DLD1 (cell line): Measurements from ENCODE around the gene GGT6.
"Not testable (repeated sequence)": the region's sequence is repeated elsewhere in the genome, so short reads cannot be mapped to it uniquely, and the experiment has no call there.

Experiments used
- in situ Hi-C: cut with HindIII; loops from 2 replicates; pipeline ENCODE4 v1.10.0; 2017; ENCODE audit warnings: low sequenced_read_pairs

GGT6 gene

GRCh38 chr17:4560421-4560820, at the start of gene GGT6:
GGT6 (minus strand) TSS chr17:4560577; CDS start chr17:4560521, 56 bp downstream.
- in situ Hi-C loops = no loop called here

GRCh38 chr17:4610162-4610561, 49.8 kb upstream of the GGT6 start:
- in situ Hi-C loops = no loop called here

- in situ Hi-C loops = no loop called here
Measured at GRCh38 chr17:4609761-4610160, 49.4 kb upstream of the GGT6 start.

- in situ Hi-C loops = no loop called here
Measured at GRCh38 chr17:4607773-4608187, 47.4 kb upstream of the GGT6 start.

- in situ Hi-C loops = no loop called here
Measured at GRCh38 chr17:4607261-4607741, 46.9 kb upstream of the GGT6 start.

GRCh38 chr17:4605826-4606225, 45.4 kb upstream of the GGT6 start:
- in situ Hi-C loops = no loop called here

- in situ Hi-C loops = not testable (repeated sequence)
Measured at GRCh38 chr17:4604736-4605135, 44.4 kb upstream of the GGT6 start.

GRCh38 chr17:4604111-4604644, 43.8 kb upstream of the GGT6 start:
- in situ Hi-C loops = no loop called here

GRCh38 chr17:4602041-4602440, 41.7 kb upstream of the GGT6 start:
- in situ Hi-C loops = no loop called here

GRCh38 chr17:4601326-4601725, 40.9 kb upstream of the GGT6 start:
- in situ Hi-C loops = no loop called here

- in situ Hi-C loops = no loop called here
Measured at GRCh38 chr17:4600563-4600962, 40.2 kb upstream of the GGT6 start.

- in situ Hi-C loops = no loop called here
Measured at GRCh38 chr17:4599505-4600281, 39.3 kb upstream of the GGT6 start.

GRCh38 chr17:4598776-4599504, 38.6 kb upstream of the GGT6 start:
- in situ Hi-C loops = no loop called here

- in situ Hi-C loops = no loop called here
Measured at GRCh38 chr17:4597975-4598374, 37.6 kb upstream of the GGT6 start.

- in situ Hi-C loops = no loop called here
Measured at GRCh38 chr17:4596636-4597380, 36.4 kb upstream of the GGT6 start.

- in situ Hi-C loops = not testable (repeated sequence)
Measured at GRCh38 chr17:4595685-4596342, 35.4 kb upstream of the GGT6 start.

- in situ Hi-C loops = no loop called here
Measured at GRCh38 chr17:4594931-4595684, 34.7 kb upstream of the GGT6 start.

GRCh38 chr17:4594406-4594805, 34.0 kb upstream of the GGT6 start:
- in situ Hi-C loops = no loop called here

- in situ Hi-C loops = no loop called here
Measured at GRCh38 chr17:4593021-4593421, 32.6 kb upstream of the GGT6 start.
